GM21737 (cell line): ENCODE results near the gene TUBGCP4.
"Not testable (repeated sequence)": the region's sequence is repeated elsewhere in the genome, so short reads cannot be mapped to it uniquely, and the experiment has no call there.

ENCODE experiments used
- ATAC-seq: cut with Tn5 transposase; IDR thresholded peaks from one replicate; pipeline ENCODE4 v1.9.1; 2021; ENCODE audit warnings: mild to moderate bottlenecking, moderate library complexity; ENCODE audit not compliant: unreplicated experiment

The TUBGCP4 gene

GRCh38 chr15:43370975-43371974, at the start of gene TUBGCP4, which contains the start of gene ZSCAN29:
Gene TUBGCP4, plus strand, starts transcription at chr15:43371101. Its CDS starts 254 bp downstream, at chr15:43371355.
Gene ZSCAN29, minus strand, starts transcription at chr15:43371043. Its CDS starts 1,130 bp downstream, at chr15:43369913.
- ATAC-seq: peak; percentile 83

- no peak for ATAC-seq
Measured at GRCh38 chr15:43325039-43325684, 45.7 kb upstream of the TUBGCP4 start.

- ATAC-seq: no peak
Measured at GRCh38 chr15:43329217-43329959, 41.5 kb upstream of the TUBGCP4 start.

GRCh38 chr15:43329960-43330779, 40.7 kb upstream of the TUBGCP4 start, which contains the start of gene LCMT2:
Gene LCMT2, minus strand, starts transcription at chr15:43330573. Its CDS starts 84 bp downstream, at chr15:43330489.
- peak; percentile 87 for ATAC-seq

GRCh38 chr15:43330780-43331087, 40.2 kb upstream of the TUBGCP4 start:
- ATAC-seq: peak; percentile 16

- ATAC-seq: no peak
Measured at GRCh38 chr15:43346305-43346704, 24.6 kb upstream of the TUBGCP4 start.

GRCh38 chr15:43347114-43347513, 23.8 kb upstream of the TUBGCP4 start:
- no peak for ATAC-seq

GRCh38 chr15:43352693-43353382, 18.1 kb upstream of the TUBGCP4 start:
- ATAC-seq: no peak

- ATAC-seq: no peak
Measured at GRCh38 chr15:43360821-43361220, 10.1 kb upstream of the TUBGCP4 start.

- no peak for ATAC-seq
Measured at GRCh38 chr15:43361313-43361903, 9.5 kb upstream of the TUBGCP4 start.

GRCh38 chr15:43370310-43370974, 459 bp upstream of the TUBGCP4 start:
- peak; percentile 24 for ATAC-seq

- no peak for ATAC-seq
Measured at GRCh38 chr15:43376017-43376705, 5.3 kb downstream of the TUBGCP4 start.

GRCh38 chr15:43378601-43379000, 7.7 kb downstream of the TUBGCP4 start:
- no peak for ATAC-seq

GRCh38 chr15:43382310-43382709, 11.4 kb downstream of the TUBGCP4 start:
- ATAC-seq: no peak

GRCh38 chr15:43383070-43383469, 12.2 kb downstream of the TUBGCP4 start:
- ATAC-seq: no peak

- no peak for ATAC-seq
Measured at GRCh38 chr15:43390723-43391122, 19.8 kb downstream of the TUBGCP4 start.

- ATAC-seq: not testable (repeated sequence)
Measured at GRCh38 chr15:43393592-43393991, 22.7 kb downstream of the TUBGCP4 start.

GRCh38 chr15:43402255-43402654, 31.4 kb downstream of the TUBGCP4 start:
- ATAC-seq: no peak
